DND-41 (cell line): ENCODE results near the gene ILF3.

Experiments used
- ATAC-seq: fragments of 200-7000 bp; cut with Tn5 transposase; 3 replicates; pipeline ENCODE4 v1.9.1; 2021; ENCODE audit warnings: low read depth; ENCODE audit not compliant: insufficient read depth
- DNase-seq: peaks from one replicate; pipeline ENCODE4 v3.0.0-alpha.2; 2020
- H2AFZ ChIP-seq: 2 replicates; pipeline ENCODE4 v1.6.0; 2012; ENCODE audit warnings: low read depth, low read length
- H3K27ac ChIP-seq: 2 replicates; pipeline ENCODE4 v1.5.1; 2012; ENCODE audit warnings: low read length, inconsistent platforms
- H3K27me3 ChIP-seq: fragments of 200-600 bp; sonication (generic); 2 replicates; pipeline ENCODE4 v1.6.0; 2012; ENCODE audit warnings: low read length, mild to moderate bottlenecking, inconsistent platforms; ENCODE audit not compliant: insufficient read depth, poor library complexity
- H3K36me3 ChIP-seq: 2 replicates; pipeline ENCODE4 v1.5.1; 2012; ENCODE audit warnings: low read length, inconsistent platforms; ENCODE audit not compliant: insufficient read depth
- H3K4me1 ChIP-seq: 2 replicates; pipeline ENCODE4 v1.5.1; 2012; ENCODE audit warnings: mild to moderate bottlenecking, low read length; ENCODE audit not compliant: insufficient read depth
- H3K4me2 ChIP-seq: 2 replicates; pipeline ENCODE4 v1.6.0; 2012; ENCODE audit warnings: mild to moderate bottlenecking, moderate library complexity, low read length, inconsistent platforms; ENCODE audit not compliant: insufficient read depth
- H3K4me3 ChIP-seq, 2 experiments: fragments of 200-600 bp in 1 of 2; shearing (Covaris generic) in 1 of 2; 2 replicates each; pipeline ENCODE4 v1.5.1; 2012 to 2016; ENCODE audit warnings: inconsistent platforms in 2 of 2, low read length in 2 of 2, mild to moderate bottlenecking in 2 of 2, low read depth in 1 of 2, moderate library complexity in 1 of 2
- H3K79me2 ChIP-seq: 2 replicates; pipeline ENCODE4 v1.6.0; 2012; ENCODE audit warnings: low read length, inconsistent platforms; ENCODE audit not compliant: insufficient read depth
- H3K9ac ChIP-seq: 2 replicates; pipeline ENCODE4 v1.6.0; 2012; ENCODE audit warnings: low read depth, mild to moderate bottlenecking, inconsistent platforms, low read length, moderate library complexity
- H3K9me3 ChIP-seq: 2 replicates; pipeline ENCODE4 v1.5.1; 2012; ENCODE audit warnings: low read length, moderate library complexity, mild to moderate bottlenecking, inconsistent platforms; ENCODE audit not compliant: insufficient read depth, severe bottlenecking
- H4K20me1 ChIP-seq: 2 replicates; pipeline ENCODE4 v1.6.0; 2012; ENCODE audit warnings: low read length; ENCODE audit not compliant: insufficient read depth
- EZH2 ChIP-seq: IDR thresholded peaks from 3 replicates; pipeline ENCODE4 v1.6.1; 2012; ENCODE audit warnings: borderline replicate concordance, low read depth, mild to moderate bottlenecking, moderate library complexity, low read length, inconsistent platforms; ENCODE audit not compliant: severe bottlenecking
- TF ChIP-seq, protein P1 (sequence below): IDR thresholded peaks from 2 replicates; pipeline ENCODE4 v1.5.1; 2012; ENCODE audit warnings: borderline replicate concordance, low read length, moderate library complexity, mild to moderate bottlenecking; ENCODE audit not compliant: poor library complexity, severe bottlenecking; ENCODE audit errors: extremely low read depth

ILF3 gene

DNA sequence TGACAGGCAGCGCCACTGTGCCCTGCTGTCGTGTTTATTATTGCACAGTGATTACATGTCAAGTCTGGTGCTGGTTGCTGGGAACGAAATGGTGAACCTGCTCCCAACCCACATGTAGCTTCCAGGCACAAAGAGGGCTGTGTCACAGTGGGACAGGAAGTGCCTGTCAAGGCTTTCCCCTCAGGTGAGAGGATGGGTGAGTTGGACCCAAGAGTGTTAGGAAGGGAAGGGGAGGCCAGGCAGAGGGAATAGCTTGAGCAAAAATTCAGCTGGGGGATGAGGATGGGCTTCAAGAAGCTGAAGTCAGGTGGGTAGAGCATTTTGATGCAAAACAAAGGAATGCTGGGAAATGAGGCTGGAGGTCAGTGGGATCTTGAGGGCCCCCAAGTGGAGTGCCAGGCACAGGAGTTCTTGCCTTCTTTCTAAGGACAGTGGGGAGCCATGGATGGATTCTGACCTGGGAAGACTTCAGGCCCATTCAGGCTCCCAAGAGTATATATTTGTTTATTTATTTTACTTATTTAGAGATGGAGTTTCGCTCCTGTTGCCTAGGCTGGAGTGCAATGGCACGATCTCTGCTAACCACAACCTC is 38.6 kb downstream of the ILF3 start:
- H3K79me2 ChIP-seq, result peaks cover 11% of the 10 kb centered on the region; the same call in 1 of the 2 replicates
- H3K36me3 ChIP-seq, result peaks cover 51% of the 10 kb centered on the region
- no peak overlapping the region for H3K9ac ChIP-seq
- H3K27ac ChIP-seq, result no peak overlapping the region
- no peak overlapping the region for H2AFZ ChIP-seq
- no peaks in the 10 kb centered on the region for H3K27me3 ChIP-seq
- no peak overlapping the region for H3K4me2 ChIP-seq
- no peak for TF ChIP-seq EZH2
- TF ChIP-seq, protein P1, sequence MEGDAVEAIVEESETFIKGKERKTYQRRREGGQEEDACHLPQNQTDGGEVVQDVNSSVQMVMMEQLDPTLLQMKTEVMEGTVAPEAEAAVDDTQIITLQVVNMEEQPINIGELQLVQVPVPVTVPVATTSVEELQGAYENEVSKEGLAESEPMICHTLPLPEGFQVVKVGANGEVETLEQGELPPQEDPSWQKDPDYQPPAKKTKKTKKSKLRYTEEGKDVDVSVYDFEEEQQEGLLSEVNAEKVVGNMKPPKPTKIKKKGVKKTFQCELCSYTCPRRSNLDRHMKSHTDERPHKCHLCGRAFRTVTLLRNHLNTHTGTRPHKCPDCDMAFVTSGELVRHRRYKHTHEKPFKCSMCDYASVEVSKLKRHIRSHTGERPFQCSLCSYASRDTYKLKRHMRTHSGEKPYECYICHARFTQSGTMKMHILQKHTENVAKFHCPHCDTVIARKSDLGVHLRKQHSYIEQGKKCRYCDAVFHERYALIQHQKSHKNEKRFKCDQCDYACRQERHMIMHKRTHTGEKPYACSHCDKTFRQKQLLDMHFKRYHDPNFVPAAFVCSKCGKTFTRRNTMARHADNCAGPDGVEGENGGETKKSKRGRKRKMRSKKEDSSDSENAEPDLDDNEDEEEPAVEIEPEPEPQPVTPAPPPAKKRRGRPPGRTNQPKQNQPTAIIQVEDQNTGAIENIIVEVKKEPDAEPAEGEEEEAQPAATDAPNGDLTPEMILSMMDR, result no peak
- H3K9me3 ChIP-seq, result no peaks in the 10 kb centered on the region
- H3K4me1 ChIP-seq, result peaks cover 9% of the 10 kb centered on the region
- no peak overlapping the region for H3K4me3 ChIP-seq
- DNase-seq (no peak), ATAC-seq (no peak)
- H4K20me1 ChIP-seq, result peaks cover 81% of the 10 kb centered on the region

DNA sequence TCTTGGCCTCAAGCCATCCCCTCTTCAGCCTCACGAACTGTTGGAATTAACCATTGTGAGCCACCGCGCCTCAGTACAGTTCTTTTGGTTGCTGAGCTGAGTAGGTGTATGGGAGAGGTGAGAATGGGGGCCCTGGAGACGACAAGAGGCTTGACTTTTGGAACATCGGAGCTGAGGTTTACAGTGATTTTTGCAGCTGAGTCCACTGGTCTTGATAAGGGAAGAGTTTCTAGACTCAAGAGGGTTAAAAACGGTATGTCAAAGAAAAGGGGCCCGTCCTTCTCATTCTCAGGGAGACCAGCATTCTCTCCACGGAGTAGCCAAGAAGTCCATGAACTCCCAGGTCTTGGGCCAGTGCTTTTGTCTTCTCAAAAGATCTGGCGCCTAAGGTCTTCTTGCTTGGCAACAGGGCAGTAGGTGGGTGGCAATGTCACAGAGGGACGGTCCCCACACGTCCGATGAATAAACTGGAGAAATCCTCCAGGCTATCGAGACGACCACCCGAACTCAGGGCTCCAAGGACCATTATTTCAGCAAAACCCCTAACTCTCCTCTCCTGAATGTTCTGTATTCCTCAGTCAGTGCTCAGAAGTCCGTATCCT is 40.7 kb downstream of the ILF3 start:
- Histone ChIP-seq H4K20me1 (peaks cover 63% of the 10 kb centered on the region), H3K4me2 (no peak overlapping the region), H3K27ac (no peak overlapping the region), H3K79me2 (peaks cover 5% of the 10 kb centered on the region; the same call in 1 of the 2 replicates), H3K36me3 (peaks cover 30% of the 10 kb centered on the region), H3K4me1 (peaks cover 9% of the 10 kb centered on the region), H3K27me3 (no peaks in the 10 kb centered on the region), H3K4me3 (no peak overlapping the region), H3K9me3 (no peaks in the 10 kb centered on the region), H3K9ac (no peak overlapping the region), H2AFZ (no peak overlapping the region)
- no peak for DNase-seq
- no peak for ATAC-seq
- no peak for TF ChIP-seq EZH2
- TF ChIP-seq, protein P1, result no peak

DNA sequence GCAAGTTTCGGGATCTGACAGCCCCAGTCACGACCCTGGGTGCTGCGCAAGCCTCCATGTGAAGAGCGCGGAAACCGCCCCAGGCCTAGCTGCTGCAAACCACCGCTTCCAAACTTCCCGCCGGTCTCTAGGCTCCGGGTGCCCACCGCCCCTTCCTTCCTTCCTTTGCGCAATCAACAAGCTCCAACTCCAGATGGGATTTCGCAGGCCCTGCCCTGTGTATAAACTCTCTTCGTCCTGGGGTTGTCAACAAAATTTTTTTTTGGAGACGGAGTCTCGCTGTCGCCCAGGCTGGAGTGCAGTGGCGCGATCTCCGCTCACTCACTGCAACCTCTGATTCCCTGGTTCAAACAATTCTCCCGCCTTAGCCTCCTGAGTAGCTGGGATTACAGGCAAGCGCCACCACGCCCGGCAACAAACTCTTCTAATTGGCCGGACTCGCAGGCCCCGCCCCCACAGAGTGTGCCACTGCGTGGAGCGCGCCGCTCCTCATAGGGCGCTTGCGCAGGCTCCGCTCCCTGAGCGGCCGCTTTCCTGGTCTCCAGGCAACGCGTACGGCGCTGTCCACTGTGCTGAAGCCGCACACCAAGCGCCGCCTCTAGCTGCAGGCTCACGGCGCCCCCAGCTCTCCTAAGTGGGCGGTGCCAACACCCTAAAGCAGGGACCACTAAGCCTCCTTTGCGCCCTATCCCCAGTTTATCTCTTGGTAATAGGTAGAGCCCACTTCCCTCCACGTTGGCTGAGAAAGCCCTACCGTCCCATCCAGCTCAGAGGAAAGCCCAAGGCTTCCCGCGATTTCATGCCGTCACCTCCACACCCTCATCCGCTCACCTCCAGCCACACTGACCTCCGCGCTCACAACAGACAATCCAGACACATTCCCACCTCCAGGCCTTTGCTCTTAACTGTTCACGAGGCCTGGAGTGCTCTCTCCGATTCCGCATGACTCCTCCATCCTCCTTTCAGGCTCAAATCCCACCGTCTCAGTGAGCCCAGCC is 41.6 kb downstream of the ILF3 start:
- H3K4me3 ChIP-seq, result no peak overlapping the region

More for the DNA sequence above, 41.6 kb downstream of the ILF3 start:
- Histone ChIP-seq H3K9ac (no peak overlapping the region), H3K79me2 (no peaks in the 10 kb centered on the region), H3K27ac (no peak overlapping the region), H3K4me2 (peak overlapping the region; percentile 37), H3K36me3 (peaks cover 21% of the 10 kb centered on the region), H4K20me1 (peaks cover 54% of the 10 kb centered on the region), H3K9me3 (no peaks in the 10 kb centered on the region), H3K4me1 (peaks cover 9% of the 10 kb centered on the region), H3K27me3 (no peaks in the 10 kb centered on the region), H2AFZ (no peak overlapping the region)
- ATAC-seq (peak; percentile 94), DNase-seq (peak; percentile 94)
- TF ChIP-seq EZH2, result no peak
- TF ChIP-seq, protein P1, result no peak
